HFFc6 (cell line): Measurements from ENCODE around the gene PFDN5. TPM values are rescaled to one million over a fixed set of nuclear protein-coding genes. Genes with fewer than 3 reads are reported as not detected.

Experiments
- DNase-seq: peaks from one replicate; pipeline ENCODE4 v3.0.0-alpha.2; 2018
- H3K27ac Mint-ChIP-seq: 2 replicates; pipeline ENCODE4 v1.8.0; 2020; ENCODE audit warnings: mild to moderate bottlenecking, mixed read lengths
- H3K27me3 Mint-ChIP-seq: 2 replicates; pipeline ENCODE4 v1.8.0; 2021; ENCODE audit warnings: mild to moderate bottlenecking, moderate library complexity, mixed read lengths; ENCODE audit not compliant: insufficient read depth
- H3K36me3 Mint-ChIP-seq: 2 replicates; pipeline ENCODE4 v1.8.0; 2021; ENCODE audit warnings: low read depth, mixed read lengths
- H3K4me1 Mint-ChIP-seq: 2 replicates; pipeline ENCODE4 v1.8.0; 2020; ENCODE audit warnings: low read depth, mixed read lengths
- H3K4me3 Mint-ChIP-seq: 2 replicates; pipeline ENCODE4 v1.8.0; 2020; ENCODE audit warnings: mild to moderate bottlenecking, moderate library complexity, mixed read lengths
- H3K9me3 Mint-ChIP-seq: 2 replicates; pipeline ENCODE4 v1.8.0; 2020; ENCODE audit warnings: mild to moderate bottlenecking, mixed read lengths
- total RNA-seq, 6 experiments: library from RNA; stranded (reverse); fragmentation: NEBNext Ultra II Directional; extraction: Animal tissue kit (Norgen Biotek cat#: 25700); gene quantifications; 2 replicates in 1 of 6; 3 replicates in 5 of 6; pipeline ENCODE4 v1.2.3, GENCODE V29; 2021
- TF ChIP-seq, protein P1 (sequence below): fragments of 200-600 bp; sonication (generic); IDR thresholded peaks from 2 replicates; pipeline ENCODE4 v1.5.0; 2021; ENCODE audit warnings: antibody characterized with exemption, mild to moderate bottlenecking

PFDN5 gene
- total RNA-seq, 6 experiments from 2014 or later = 502 to 568 (median 534) TPM

DNA sequence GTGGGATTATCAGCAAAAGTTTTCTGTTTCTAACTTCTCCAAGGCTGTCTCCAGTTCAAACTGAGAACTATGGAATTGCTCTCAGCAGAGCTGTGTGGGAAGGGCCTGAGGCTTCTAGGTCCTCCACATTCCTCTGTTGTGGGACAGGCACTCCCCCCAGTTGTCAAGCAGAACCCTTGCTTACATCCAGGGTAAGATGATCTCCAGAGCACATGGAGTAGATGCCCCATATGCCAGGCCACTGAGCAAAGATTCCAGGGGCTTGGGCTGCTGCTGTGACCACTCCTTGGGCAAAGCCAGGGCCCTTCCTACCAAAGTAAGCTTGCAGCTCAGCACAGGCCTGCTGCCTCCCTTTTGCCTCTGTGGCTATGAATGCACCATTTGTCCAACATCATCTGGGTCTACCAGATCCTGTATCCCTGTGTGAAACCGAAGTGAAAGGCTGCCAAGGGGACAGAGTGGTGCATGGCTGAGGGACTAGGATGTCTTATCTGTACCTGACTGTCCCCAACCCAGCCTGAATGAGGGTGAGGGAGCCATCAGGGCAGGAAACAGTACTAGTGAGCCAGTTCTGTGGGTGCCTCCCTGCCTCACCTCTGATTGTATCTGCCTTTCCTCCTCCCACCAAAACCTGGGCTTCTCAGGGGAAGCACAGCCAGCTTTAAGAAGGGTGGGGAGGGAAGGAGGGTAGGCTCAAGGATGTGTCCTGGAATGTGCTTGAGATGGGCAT is 40.4 kb upstream of the PFDN5 start:
- Mint-ChIP-seq H3K27me3 (no peaks in the 10 kb centered on the region; the same call in 1 of the 2 replicates), H3K36me3 (peaks cover 22% of the 10 kb centered on the region)
- DNase-seq = no peak

DNA sequence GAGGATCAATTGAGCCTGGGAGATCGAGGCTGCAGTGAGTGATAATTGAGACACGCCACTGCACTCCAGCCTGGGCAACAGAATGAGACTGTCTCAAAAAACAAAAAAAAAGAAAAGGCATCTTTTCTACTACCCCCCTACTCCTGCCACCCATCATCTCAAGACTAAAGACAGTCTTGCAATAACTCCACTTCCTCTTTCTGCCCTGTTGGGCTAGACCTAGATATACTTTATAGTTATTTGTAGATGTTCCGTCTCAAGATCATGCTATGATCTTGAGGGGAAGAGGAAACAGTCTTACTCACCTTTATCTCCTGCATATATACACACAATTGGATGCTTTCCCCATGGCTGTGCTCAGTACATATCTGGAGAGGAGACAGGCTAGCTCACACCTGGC is 39.3 kb upstream of the PFDN5 start:
- no peaks in the 10 kb centered on the region; the same call in 1 of the 2 replicates for H3K27me3 Mint-ChIP-seq
- DNase-seq = no peak
- H3K9me3 Mint-ChIP-seq = no peaks in the 10 kb centered on the region
- no peak overlapping the region for H3K27ac Mint-ChIP-seq
- H3K4me3 Mint-ChIP-seq = no peak overlapping the region
- TF ChIP-seq, protein P1, sequence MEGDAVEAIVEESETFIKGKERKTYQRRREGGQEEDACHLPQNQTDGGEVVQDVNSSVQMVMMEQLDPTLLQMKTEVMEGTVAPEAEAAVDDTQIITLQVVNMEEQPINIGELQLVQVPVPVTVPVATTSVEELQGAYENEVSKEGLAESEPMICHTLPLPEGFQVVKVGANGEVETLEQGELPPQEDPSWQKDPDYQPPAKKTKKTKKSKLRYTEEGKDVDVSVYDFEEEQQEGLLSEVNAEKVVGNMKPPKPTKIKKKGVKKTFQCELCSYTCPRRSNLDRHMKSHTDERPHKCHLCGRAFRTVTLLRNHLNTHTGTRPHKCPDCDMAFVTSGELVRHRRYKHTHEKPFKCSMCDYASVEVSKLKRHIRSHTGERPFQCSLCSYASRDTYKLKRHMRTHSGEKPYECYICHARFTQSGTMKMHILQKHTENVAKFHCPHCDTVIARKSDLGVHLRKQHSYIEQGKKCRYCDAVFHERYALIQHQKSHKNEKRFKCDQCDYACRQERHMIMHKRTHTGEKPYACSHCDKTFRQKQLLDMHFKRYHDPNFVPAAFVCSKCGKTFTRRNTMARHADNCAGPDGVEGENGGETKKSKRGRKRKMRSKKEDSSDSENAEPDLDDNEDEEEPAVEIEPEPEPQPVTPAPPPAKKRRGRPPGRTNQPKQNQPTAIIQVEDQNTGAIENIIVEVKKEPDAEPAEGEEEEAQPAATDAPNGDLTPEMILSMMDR = no peak
- peaks cover 22% of the 10 kb centered on the region for H3K36me3 Mint-ChIP-seq
- peaks cover 22% of the 10 kb centered on the region for H3K4me1 Mint-ChIP-seq

More for the DNA sequence above, 40.4 kb upstream of the PFDN5 start:
- H3K9me3 Mint-ChIP-seq = no peaks in the 10 kb centered on the region
- peaks cover 25% of the 10 kb centered on the region for H3K4me1 Mint-ChIP-seq
- no peak overlapping the region for H3K27ac Mint-ChIP-seq
- no peak overlapping the region for H3K4me3 Mint-ChIP-seq
- TF ChIP-seq, protein P1 = no peak

DNA sequence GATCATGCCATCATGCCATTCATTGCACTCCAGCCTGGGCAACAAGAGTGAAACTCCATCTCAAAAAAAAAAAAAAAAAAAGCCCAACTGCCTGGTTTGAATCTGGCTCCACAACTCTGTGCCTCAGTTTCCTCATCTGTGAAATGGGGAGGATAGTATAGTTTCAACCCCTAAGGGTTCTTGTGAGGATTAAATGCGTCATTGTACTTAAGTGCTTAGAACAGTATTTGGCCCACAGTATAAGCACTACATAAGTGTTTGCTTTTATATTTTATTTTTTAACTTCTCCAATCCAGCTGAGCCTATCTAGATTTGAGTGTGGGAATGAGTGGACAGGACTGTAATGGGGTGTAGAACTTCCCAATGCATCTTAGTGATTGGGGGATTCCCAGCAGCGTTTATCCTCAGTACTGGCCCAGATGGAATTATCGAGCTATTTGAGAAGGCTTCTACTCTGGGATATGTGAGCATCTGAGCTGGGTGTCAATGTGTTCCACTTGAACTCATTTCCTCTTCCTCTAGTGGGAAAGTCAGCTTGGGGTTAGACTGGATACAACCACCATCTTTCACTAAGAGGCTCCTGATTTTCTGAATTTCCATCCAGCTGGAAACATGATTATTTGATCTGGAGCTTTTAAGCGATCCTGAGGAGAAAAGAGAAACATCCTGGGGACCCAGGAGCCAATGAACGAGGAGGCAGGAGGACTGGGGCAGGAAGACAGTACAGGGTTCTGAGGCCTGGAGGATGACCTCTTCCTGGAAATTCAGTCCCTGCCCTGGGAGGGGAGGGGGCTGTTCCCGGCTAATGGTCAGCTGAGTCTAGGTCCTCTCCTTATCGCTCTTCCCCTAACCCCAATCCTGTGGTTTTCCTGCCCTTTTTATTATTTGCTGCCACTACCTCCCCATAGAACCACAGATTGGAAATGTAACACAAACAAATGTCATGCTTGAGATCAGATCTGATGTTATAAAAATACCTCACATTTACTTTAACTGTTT is 36.5 kb upstream of the PFDN5 start:
- TF ChIP-seq, protein P1 = no peak
- H3K27ac Mint-ChIP-seq = no peak overlapping the region
- no peaks in the 10 kb centered on the region for H3K27me3 Mint-ChIP-seq
- DNase-seq = no peak
- H3K4me1 Mint-ChIP-seq = peaks cover 1% of the 10 kb centered on the region
- no peak overlapping the region for H3K4me3 Mint-ChIP-seq
- peaks cover 5% of the 10 kb centered on the region for H3K36me3 Mint-ChIP-seq
- H3K9me3 Mint-ChIP-seq = no peaks in the 10 kb centered on the region

DNA sequence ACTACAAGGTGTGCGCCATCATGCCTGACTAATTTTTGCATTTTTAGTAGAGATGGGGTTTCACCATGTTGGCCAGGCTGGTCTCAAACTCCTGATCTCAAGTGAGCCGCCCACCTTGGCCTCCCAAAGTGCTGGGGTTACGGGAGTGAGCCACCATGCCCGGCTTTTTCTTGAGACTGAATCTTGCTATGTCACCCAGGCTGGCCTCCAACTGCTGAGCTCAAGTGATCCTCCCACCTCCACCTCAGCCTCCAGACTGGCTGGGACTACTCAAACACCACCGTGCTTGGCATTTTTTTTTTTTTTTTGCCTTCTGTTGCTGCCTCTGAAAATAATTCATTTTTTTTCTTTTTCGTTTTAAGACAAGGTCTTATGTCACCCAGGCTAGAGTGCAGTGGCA is 35.5 kb upstream of the PFDN5 start:
- H3K4me3 Mint-ChIP-seq = no peak overlapping the region
- no peak for DNase-seq
- no peaks in the 10 kb centered on the region for H3K4me1 Mint-ChIP-seq
- TF ChIP-seq, protein P1 = no peak
- H3K27me3 Mint-ChIP-seq = no peaks in the 10 kb centered on the region
- no peaks in the 10 kb centered on the region for H3K36me3 Mint-ChIP-seq
- no peaks in the 10 kb centered on the region for H3K9me3 Mint-ChIP-seq
- H3K27ac Mint-ChIP-seq = no peak overlapping the region

DNA sequence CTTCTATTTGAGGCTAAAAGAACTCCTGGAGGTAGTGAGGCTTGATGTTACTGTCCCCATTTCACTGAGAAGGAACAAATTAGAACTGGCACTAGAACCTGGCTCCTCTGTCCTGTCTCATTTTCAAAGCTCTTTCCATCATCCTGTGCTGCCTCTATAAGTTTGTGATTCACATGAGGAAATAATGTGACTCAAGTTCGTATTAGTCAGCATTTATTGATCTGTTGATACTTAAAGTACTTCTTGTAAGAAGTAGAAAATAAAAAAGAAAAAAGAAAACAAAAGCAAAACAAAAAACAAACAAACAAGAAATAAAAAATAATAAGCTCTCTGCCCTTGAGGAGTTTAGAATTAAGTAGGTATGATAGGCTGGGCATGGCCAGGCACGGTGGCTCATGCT is 29.6 kb upstream of the PFDN5 start:
- Mint-ChIP-seq H3K4me1 (peaks cover 41% of the 10 kb centered on the region), H3K27ac (no peak overlapping the region), H3K36me3 (peaks cover 8% of the 10 kb centered on the region; the same call in 1 of the 2 replicates), H3K4me3 (no peak overlapping the region), H3K9me3 (no peaks in the 10 kb centered on the region), H3K27me3 (peaks cover 2% of the 10 kb centered on the region; the same call in 1 of the 2 replicates)
- DNase-seq = no peak
- TF ChIP-seq, protein P1 = no peak
